Kidney epithelial cell (primary cell): ENCODE data around the gene DAPK2. TPM values are rescaled to one million over a fixed set of nuclear protein-coding genes. Genes with fewer than 3 reads are reported as not detected.

Experiments used
- DNase-seq: peaks from one replicate; pipeline ENCODE4 v3.0.0-alpha.2; 2010; ENCODE audit warnings: low read depth
- H3K27me3 ChIP-seq: 2 replicates; pipeline ENCODE4 v1.6.0; 2011; ENCODE audit warnings: low read length; ENCODE audit not compliant: control insufficient read depth, insufficient read depth
- H3K36me3 ChIP-seq: 2 replicates; pipeline ENCODE4 v1.5.1; 2011; ENCODE audit warnings: low read length; ENCODE audit not compliant: control insufficient read depth, insufficient read depth
- H3K4me3 ChIP-seq: 2 replicates; pipeline ENCODE4 v1.5.1; 2011; ENCODE audit warnings: low read depth, mild to moderate bottlenecking, control low read depth, low read length
- total RNA-seq: library from RNA; depleted of rRNA; stranded (reverse); fragments of >200 nt; gene quantifications from 2 replicates; pipeline ENCODE4 v1.2.3, GENCODE V29; 2015
- TF ChIP-seq, protein P1 (sequence below): IDR thresholded peaks from 2 replicates; pipeline ENCODE4 v1.5.1; 2011; ENCODE audit warnings: mild to moderate bottlenecking, moderate library complexity, low read length, control low read depth, inconsistent platforms; ENCODE audit not compliant: insufficient read depth, poor library complexity, severe bottlenecking

DAPK2 gene
- total RNA-seq, 1 donor from 2014 or later = 0.21 TPM

- TF ChIP-seq, protein P1, sequence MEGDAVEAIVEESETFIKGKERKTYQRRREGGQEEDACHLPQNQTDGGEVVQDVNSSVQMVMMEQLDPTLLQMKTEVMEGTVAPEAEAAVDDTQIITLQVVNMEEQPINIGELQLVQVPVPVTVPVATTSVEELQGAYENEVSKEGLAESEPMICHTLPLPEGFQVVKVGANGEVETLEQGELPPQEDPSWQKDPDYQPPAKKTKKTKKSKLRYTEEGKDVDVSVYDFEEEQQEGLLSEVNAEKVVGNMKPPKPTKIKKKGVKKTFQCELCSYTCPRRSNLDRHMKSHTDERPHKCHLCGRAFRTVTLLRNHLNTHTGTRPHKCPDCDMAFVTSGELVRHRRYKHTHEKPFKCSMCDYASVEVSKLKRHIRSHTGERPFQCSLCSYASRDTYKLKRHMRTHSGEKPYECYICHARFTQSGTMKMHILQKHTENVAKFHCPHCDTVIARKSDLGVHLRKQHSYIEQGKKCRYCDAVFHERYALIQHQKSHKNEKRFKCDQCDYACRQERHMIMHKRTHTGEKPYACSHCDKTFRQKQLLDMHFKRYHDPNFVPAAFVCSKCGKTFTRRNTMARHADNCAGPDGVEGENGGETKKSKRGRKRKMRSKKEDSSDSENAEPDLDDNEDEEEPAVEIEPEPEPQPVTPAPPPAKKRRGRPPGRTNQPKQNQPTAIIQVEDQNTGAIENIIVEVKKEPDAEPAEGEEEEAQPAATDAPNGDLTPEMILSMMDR = no peak
- no peaks in the 10 kb centered on the region for H3K36me3 ChIP-seq
- no peak overlapping the region for H3K4me3 ChIP-seq
- no peak for DNase-seq
- H3K27me3 ChIP-seq = no peaks in the 10 kb centered on the region
These were observed 105.2 kb downstream of the DAPK2 start for GRCh38 chr15:63940966-63941620.

GRCh38 chr15:63939531-63940130, 106.7 kb downstream of the DAPK2 start:
- H3K36me3 ChIP-seq = no peaks in the 10 kb centered on the region
- no peak for DNase-seq
- TF ChIP-seq, protein P1 = no peak
- no peak overlapping the region for H3K4me3 ChIP-seq
- H3K27me3 ChIP-seq = no peaks in the 10 kb centered on the region

GRCh38 chr15:63938486-63939061, 107.7 kb downstream of the DAPK2 start:
- no peak for DNase-seq
- no peaks in the 10 kb centered on the region for H3K36me3 ChIP-seq
- H3K4me3 ChIP-seq = no peak overlapping the region
- TF ChIP-seq, protein P1 = no peak
- no peaks in the 10 kb centered on the region for H3K27me3 ChIP-seq

DNA sequence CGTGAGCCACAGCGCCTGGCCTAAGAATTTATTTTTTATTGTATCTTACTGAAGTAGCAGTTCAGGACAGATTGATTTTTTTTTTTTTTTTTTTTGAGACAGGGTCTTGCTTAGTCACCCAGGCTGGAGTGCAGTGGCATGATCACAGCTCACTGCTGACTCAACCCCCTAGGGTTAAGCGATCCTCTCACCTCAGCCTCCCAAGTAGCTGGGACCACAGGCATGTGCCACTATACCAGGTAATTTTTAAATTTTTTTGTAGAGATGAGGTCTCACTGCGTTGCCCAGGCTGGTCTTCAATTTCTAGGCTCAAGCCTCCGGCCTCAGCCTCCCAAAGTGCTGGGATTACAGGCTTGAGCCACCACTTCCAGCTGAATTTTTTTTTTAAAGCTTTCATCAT, 112.8 kb downstream of the DAPK2 start:
- Histone ChIP-seq H3K27me3 (no peaks in the 10 kb centered on the region), H3K36me3 (no peaks in the 10 kb centered on the region), H3K4me3 (no peak overlapping the region)
- no peak for DNase-seq
- TF ChIP-seq, protein P1 = no peak

DNA sequence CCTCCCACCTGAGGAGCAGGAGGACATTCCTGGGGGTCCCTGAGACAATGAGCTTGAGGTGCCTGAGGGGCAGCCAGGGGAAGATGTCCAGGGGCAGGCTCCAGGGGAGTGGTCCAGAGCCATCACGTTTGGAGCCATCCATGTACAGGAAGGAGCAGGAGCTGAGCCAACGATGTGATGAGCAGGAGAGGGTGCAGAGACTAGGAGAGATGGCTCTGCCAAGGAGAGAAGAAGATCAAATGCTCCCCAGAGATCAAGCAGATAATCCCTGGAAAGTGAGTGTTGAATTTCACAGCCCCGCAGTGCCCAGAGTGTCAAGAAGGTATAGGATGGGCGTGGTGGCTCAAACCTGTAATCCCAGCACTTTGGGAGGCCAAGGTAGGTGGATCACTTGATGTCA, 114.7 kb downstream of the DAPK2 start:
- no peaks in the 10 kb centered on the region for H3K36me3 ChIP-seq
- no peaks in the 10 kb centered on the region for H3K27me3 ChIP-seq
- no peak overlapping the region for H3K4me3 ChIP-seq
- no peak for DNase-seq
- TF ChIP-seq, protein P1 = no peak
